Activated CD8-positive, alpha-beta T cell treated with anti-CD3 and anti-CD28 coated beads for 36 hours (primary cell): ENCODE measurements around the gene DUSP7. TPM values are rescaled to one million over a fixed set of nuclear protein-coding genes. Genes with fewer than 3 reads are reported as not detected.

ENCODE experiments used
- ATAC-seq: fragments of 200-7000 bp; cut with Tn5 transposase; one replicate; pipeline ENCODE4 v1.10.0; 2021; ENCODE audit warnings: mild to moderate bottlenecking, moderate library complexity
- CTCF ChIA-PET: fragments of 350-600 bp; sonication (Branson Sonifier 250); formaldehyde crosslinking; loops from one replicate; lab custom pipeline; 2021; ENCODE audit warnings: antibody characterized with exemption; lab: Charles Lee
- POLR2A ChIA-PET: fragments of 350-600 bp; sonication (Branson Sonifier 250); formaldehyde crosslinking; loops from one replicate; lab custom pipeline; 2021; ENCODE audit warnings: antibody characterized with exemption; lab: Charles Lee
- DNase-seq: peaks from one replicate; pipeline ENCODE4 v3.0.0-alpha.2; 2020
- H3K27ac Mint-ChIP-seq: one replicate; pipeline ENCODE4 v1.8.0; 2021; ENCODE audit warnings: mild to moderate bottlenecking, mixed read lengths
- H3K27me3 Mint-ChIP-seq: one replicate; pipeline ENCODE4 v1.8.0; 2021; ENCODE audit warnings: mixed read lengths
- H3K36me3 Mint-ChIP-seq: one replicate; pipeline ENCODE4 v1.8.0; 2021; ENCODE audit warnings: low read depth, mixed read lengths
- H3K4me1 Mint-ChIP-seq: one replicate; pipeline ENCODE4 v1.8.0; 2021; ENCODE audit warnings: low read depth, mixed read lengths
- H3K4me3 Mint-ChIP-seq: one replicate; pipeline ENCODE4 v1.8.0; 2021; ENCODE audit warnings: mild to moderate bottlenecking, moderate library complexity, mixed read lengths
- H3K9me3 Mint-ChIP-seq: one replicate; pipeline ENCODE4 v1.8.0; 2021; ENCODE audit warnings: mixed read lengths
- intact Hi-C: fragments of 100-400 bp; cut with micrococcal nuclease; formaldehyde crosslinking; loops from one replicate; pipeline ENCODE4 v1.10.0; 2022
- total RNA-seq, 2 experiments: library from RNA; stranded (reverse); gene quantifications; one replicate each; pipeline ENCODE4 v1.2.3, GENCODE V29; 2021
- TF ChIP-seq, protein P1 (sequence below): fragments of 200-600 bp; IDR thresholded peaks from one replicate; pipeline ENCODE4 v1.8.0; 2022; ENCODE audit warnings: antibody characterized with exemption, mild to moderate bottlenecking

The DUSP7 gene
- total RNA-seq, 2 experiments from 2014 or later, result 19.6 to 21.6 TPM

DNA sequence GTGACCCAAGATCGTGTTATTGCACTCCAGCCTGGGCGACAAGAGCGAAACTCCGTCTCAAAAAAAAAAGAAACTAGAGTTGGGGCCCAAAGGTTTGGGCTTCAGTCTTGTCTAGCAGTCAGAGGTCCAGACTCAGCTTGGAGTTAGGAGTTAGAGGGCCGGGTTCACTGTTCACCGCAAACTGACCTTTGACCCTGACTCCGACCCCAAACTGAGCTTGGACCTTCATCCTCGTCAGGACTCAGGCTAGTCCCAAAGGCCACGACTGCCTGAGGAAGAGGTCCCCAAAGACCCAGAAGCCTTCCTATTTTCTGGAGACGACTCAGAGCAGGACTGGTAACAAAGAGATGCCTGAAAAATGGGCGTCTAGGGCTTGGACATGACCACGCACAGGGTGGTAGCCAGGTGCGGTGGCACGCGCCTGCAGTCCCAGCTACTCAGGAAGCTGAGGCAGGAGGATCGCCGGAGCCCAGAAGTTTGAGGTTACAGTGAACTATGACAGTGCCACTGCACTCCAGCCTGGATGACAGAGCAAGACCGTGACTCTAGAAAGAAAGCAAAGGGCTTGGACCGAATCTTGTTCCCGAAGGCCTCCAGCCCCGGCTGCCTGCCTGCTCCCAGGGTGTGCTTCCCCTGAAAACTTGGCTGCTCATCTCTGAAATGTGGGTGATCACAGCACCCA is 37.9 kb downstream of the DUSP7 start:
- H3K4me1 Mint-ChIP-seq, result no peaks in the 10 kb centered on the region
- ChIA-PET POLR2A (no interaction called here), CTCF (no interaction called here)
- intact Hi-C loops, result no loop called here
- H3K9me3 Mint-ChIP-seq, result no peaks in the 10 kb centered on the region
- ATAC-seq (no peak), DNase-seq (no peak)
- TF ChIP-seq, protein P1, sequence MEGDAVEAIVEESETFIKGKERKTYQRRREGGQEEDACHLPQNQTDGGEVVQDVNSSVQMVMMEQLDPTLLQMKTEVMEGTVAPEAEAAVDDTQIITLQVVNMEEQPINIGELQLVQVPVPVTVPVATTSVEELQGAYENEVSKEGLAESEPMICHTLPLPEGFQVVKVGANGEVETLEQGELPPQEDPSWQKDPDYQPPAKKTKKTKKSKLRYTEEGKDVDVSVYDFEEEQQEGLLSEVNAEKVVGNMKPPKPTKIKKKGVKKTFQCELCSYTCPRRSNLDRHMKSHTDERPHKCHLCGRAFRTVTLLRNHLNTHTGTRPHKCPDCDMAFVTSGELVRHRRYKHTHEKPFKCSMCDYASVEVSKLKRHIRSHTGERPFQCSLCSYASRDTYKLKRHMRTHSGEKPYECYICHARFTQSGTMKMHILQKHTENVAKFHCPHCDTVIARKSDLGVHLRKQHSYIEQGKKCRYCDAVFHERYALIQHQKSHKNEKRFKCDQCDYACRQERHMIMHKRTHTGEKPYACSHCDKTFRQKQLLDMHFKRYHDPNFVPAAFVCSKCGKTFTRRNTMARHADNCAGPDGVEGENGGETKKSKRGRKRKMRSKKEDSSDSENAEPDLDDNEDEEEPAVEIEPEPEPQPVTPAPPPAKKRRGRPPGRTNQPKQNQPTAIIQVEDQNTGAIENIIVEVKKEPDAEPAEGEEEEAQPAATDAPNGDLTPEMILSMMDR, result no peak
- no peak overlapping the region for H3K4me3 Mint-ChIP-seq
- H3K27ac Mint-ChIP-seq, result no peak overlapping the region
- no peaks in the 10 kb centered on the region for H3K27me3 Mint-ChIP-seq
- no peaks in the 10 kb centered on the region for H3K36me3 Mint-ChIP-seq

DNA sequence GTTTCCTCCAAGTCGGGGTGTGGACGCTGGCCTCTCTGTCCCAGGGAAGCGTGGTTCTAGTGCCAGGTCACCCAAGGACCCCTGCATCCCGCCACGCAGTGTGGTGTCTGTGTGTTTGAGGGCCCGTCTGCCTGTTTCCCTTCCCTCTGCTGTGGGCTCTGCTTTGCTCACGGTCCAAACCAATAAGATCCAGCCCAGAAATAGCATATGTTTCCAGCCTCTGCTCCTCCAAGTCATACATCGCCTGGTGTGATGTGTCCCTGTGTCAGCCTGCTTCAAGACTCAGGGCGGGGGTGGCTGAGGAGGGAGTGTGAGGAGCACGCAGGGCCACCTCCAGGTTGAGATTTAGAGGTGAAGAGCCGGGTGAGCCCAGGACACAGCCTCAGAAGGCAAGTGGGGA is 38.8 kb downstream of the DUSP7 start:
- DNase-seq (no peak), ATAC-seq (no peak)
- intact Hi-C loops, result no loop called here
- ChIA-PET CTCF (no interaction called here), POLR2A (no interaction called here)
- Mint-ChIP-seq H3K4me3 (no peak overlapping the region), H3K9me3 (no peaks in the 10 kb centered on the region), H3K27ac (no peak overlapping the region), H3K36me3 (no peaks in the 10 kb centered on the region), H3K27me3 (no peaks in the 10 kb centered on the region), H3K4me1 (no peaks in the 10 kb centered on the region)
- TF ChIP-seq, protein P1, result no peak

DNA sequence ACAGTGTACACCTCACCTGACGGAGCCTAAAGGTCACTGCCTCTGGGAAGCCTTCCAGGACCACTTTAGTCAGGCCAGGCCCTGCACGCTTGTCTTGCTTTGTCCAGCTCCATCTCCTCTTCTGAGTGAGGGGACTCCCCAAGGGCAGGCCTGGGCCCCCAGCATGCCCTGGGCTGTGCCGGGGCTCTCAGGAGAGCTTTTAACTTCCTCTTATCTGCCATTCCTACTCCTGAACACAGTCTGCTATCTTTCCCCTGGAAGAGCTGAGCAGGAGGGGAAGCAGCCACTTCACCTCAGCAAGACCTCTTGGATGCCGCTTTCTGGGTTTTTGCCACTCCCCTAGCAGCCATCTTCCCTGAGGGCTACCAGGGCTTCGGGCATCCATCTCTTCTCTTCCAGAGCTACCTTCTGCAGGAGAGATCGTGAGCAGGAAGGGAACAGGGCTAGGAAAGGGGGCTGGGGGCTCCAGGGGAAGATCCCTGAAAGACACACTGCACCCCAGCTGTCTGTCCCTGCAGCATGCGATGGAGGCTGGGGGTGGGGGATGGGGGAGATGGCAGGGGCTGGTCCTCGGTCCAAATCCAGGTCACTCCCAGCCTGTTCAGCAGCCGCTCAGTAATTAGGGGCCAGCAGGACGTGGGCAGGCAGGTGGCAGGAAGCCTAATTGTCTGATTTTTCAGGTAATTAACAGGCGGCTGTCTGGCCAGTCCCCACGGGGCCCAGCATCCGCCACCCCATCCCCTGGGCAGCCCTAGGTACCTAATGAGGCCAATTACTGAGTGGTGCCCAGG is 40.7 kb downstream of the DUSP7 start:
- Mint-ChIP-seq H3K9me3 (no peaks in the 10 kb centered on the region), H3K27ac (no peak overlapping the region), H3K4me1 (no peaks in the 10 kb centered on the region), H3K4me3 (no peak overlapping the region), H3K27me3 (no peaks in the 10 kb centered on the region), H3K36me3 (no peaks in the 10 kb centered on the region)
- intact Hi-C loops, result no loop called here
- no peak for DNase-seq
- TF ChIP-seq, protein P1, result no peak
- ATAC-seq, result no peak
- ChIA-PET CTCF (interaction anchor here (0.9 to 1.9 kb wide), 4 partner anchors 13 to 139 kb away, joined by 3 to 6 read pairs (median 3); partner anchors contain the start of gene POC1A), POLR2A (no interaction called here)

DNA sequence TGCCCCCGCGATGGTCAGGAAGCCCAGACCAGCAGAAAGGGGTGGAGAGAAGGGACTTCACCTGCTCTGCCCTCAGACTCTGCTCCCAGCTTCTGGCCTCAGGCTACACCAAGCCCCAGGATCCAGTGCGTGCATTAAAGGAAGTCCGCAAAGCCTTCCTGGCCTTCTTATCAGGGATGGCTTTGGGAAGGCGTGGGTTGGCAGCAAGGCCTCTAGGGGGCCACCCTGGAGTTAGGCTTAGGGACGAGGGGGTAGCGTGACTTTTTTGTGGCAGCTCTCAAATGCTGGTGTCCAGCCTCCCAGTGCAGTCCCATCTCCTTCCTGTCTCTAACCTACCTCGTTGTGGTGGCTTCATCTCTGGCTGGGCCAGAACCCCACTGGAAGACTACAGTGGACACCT is 41.8 kb downstream of the DUSP7 start:
- Mint-ChIP-seq H3K27ac (no peak overlapping the region), H3K36me3 (no peaks in the 10 kb centered on the region), H3K4me3 (no peak overlapping the region), H3K27me3 (no peaks in the 10 kb centered on the region), H3K4me1 (no peaks in the 10 kb centered on the region), H3K9me3 (no peaks in the 10 kb centered on the region)
- DNase-seq (no peak), ATAC-seq (no peak)
- intact Hi-C loops, result no loop called here
- TF ChIP-seq, protein P1, result no peak
- POLR2A ChIA-PET, result no interaction called here
- CTCF ChIA-PET, result interaction anchor here (0.9 to 1.9 kb wide), 5 partner anchors 12 to 130 kb away, joined by 3 to 7 read pairs (median 6); no protein-coding TSS in a partner anchor
